Measurements from ENCODE around the gene HERC5. TPM values are rescaled to one million over a fixed set of nuclear protein-coding genes. Genes with fewer than 3 reads are reported as not detected.
"Not testable (repeated sequence)": the region's sequence is repeated elsewhere in the genome, so short reads cannot be mapped to it uniquely, and the experiment has no call there.

HERC5 gene
- total RNA-seq, 2 experiments from 2014 or later: 5.9 to 6.4 TPM

GRCh38 chr4:88539322-88540068 is 82.6 kb downstream of the HERC5 start:
- POLR2A ChIA-PET: not testable (repeated sequence)
- CTCF ChIA-PET: interaction anchor here (0.6 to 1.7 kb wide), 16 partner anchors 9 to 483 kb away, joined by 3 to 6 read pairs (median 4); no protein-coding TSS in a partner anchor

GRCh38 chr4:88549815-88550214 is 92.9 kb downstream of the HERC5 start:
- ChIA-PET CTCF (no interaction called here), POLR2A (no interaction called here)

Other genes starting within 250 kb of the HERC5 start
- 10 to 100 TPM; 38.1 to 42.3 TPM for gene PPM1K, start 172.6 kb upstream of the HERC5 start, total RNA-seq
- gene HERC6, start 78.3 kb upstream of the HERC5 start, total RNA-seq: 1 to 10 TPM; 1.1 to 1.8 TPM
- gene PYURF, start 66.7 kb downstream of the HERC5 start, total RNA-seq: 10 to 100 TPM; 61.9 to 68.6 TPM
- gene HERC3, start 135.4 kb downstream of the HERC5 start, total RNA-seq: 10 to 100 TPM; 27.9 to 28.0 TPM
- gene NAP1L5, start 240.7 kb downstream of the HERC5 start, total RNA-seq: 1 to 10 TPM; 4.9 to 6.0 TPM

Measured in activated CD8-positive, alpha-beta memory T cell treated with anti-CD3 and anti-CD28 coated beads for 36 hours (primary cell).